NCI-H69 (cell line): ENCODE results near the gene CTRL.

Experiments
- DNase-seq: peaks from one replicate; lab custom pipeline; 2025; lab: John Stamatoyannopoulos, UW

CTRL gene

GRCh38 chr16:67886387-67886786, 45.3 kb downstream of the CTRL start:
- DNase-seq, result no peak

GRCh38 chr16:67885976-67886375, 45.7 kb downstream of the CTRL start:
- no peak for DNase-seq

GRCh38 chr16:67885545-67885944, 46.1 kb downstream of the CTRL start:
- no peak for DNase-seq

- DNase-seq, result peak; percentile 60
Measured at GRCh38 chr16:67884684-67885083, 47.0 kb downstream of the CTRL start, which contains the start of gene NRN1L. NRN1L (plus strand) TSS chr16:67884885; CDS start chr16:67884904, 19 bp downstream.

- DNase-seq, result peak; percentile 50
Measured at GRCh38 chr16:67883872-67884261, 47.8 kb downstream of the CTRL start.

- no peak for DNase-seq
Measured at GRCh38 chr16:67883146-67883871, 48.4 kb downstream of the CTRL start.

- DNase-seq, result no peak
Measured at GRCh38 chr16:67882374-67883145, 49.1 kb downstream of the CTRL start.

- DNase-seq, result no peak
Measured at GRCh38 chr16:67881621-67882161, 50.0 kb downstream of the CTRL start.

- no peak for DNase-seq
Measured at GRCh38 chr16:67880584-67880983, 51.1 kb downstream of the CTRL start.

- no peak for DNase-seq
Measured at GRCh38 chr16:67879936-67880335, 51.7 kb downstream of the CTRL start.
